HG02610 (cell line): ENCODE data around the gene ASPHD2.
"Not testable (repeated sequence)": the region's sequence is repeated elsewhere in the genome, so short reads cannot be mapped to it uniquely, and the experiment has no call there.

Experiments used
- ATAC-seq: cut with Tn5 transposase; IDR thresholded peaks from one replicate; pipeline ENCODE4 v1.9.1; 2021; ENCODE audit warnings: mild to moderate bottlenecking, moderate library complexity; ENCODE audit not compliant: unreplicated experiment

Gene ASPHD2

GRCh38 chr22:26428515-26429457 lies at the start of gene ASPHD2:
Gene ASPHD2, plus strand, starts transcription at chr22:26429260. Its CDS starts 4,356 bp downstream, at chr22:26433616.
- ATAC-seq = peak; percentile 62

GRCh38 chr22:26380072-26380830 lies 48.8 kb upstream of the ASPHD2 start:
- no peak for ATAC-seq

- ATAC-seq = no peak
These were observed 46.3 kb upstream of the ASPHD2 start for GRCh38 chr22:26382782-26383181.

GRCh38 chr22:26383968-26384556 lies 45.0 kb upstream of the ASPHD2 start:
- ATAC-seq = no peak

- ATAC-seq = no peak
These were observed 43.9 kb upstream of the ASPHD2 start for GRCh38 chr22:26385164-26385563.

GRCh38 chr22:26389125-26389524 lies 39.9 kb upstream of the ASPHD2 start:
- ATAC-seq = no peak

- ATAC-seq = no peak
These were observed 38.0 kb upstream of the ASPHD2 start for GRCh38 chr22:26391091-26391490.

GRCh38 chr22:26391623-26392022 lies 37.4 kb upstream of the ASPHD2 start:
- ATAC-seq = no peak

GRCh38 chr22:26393929-26394328 lies 35.1 kb upstream of the ASPHD2 start:
- ATAC-seq = no peak

- no peak for ATAC-seq
These were observed 34.3 kb upstream of the ASPHD2 start for GRCh38 chr22:26394777-26395176.

- ATAC-seq = no peak
These were observed 33.1 kb upstream of the ASPHD2 start for GRCh38 chr22:26395926-26396325.

- no peak for ATAC-seq
These were observed 30.3 kb upstream of the ASPHD2 start for GRCh38 chr22:26398741-26399153.

- no peak for ATAC-seq
These were observed 29.8 kb upstream of the ASPHD2 start for GRCh38 chr22:26399289-26399688.

- no peak for ATAC-seq
These were observed 27.3 kb upstream of the ASPHD2 start for GRCh38 chr22:26401726-26402125.

GRCh38 chr22:26404851-26405421 lies 24.1 kb upstream of the ASPHD2 start:
- ATAC-seq = no peak

- ATAC-seq = no peak
These were observed 22.9 kb upstream of the ASPHD2 start for GRCh38 chr22:26406118-26406517.

GRCh38 chr22:26408562-26409220 lies 20.4 kb upstream of the ASPHD2 start:
- ATAC-seq = not testable (repeated sequence)

GRCh38 chr22:26409719-26410335 lies 19.2 kb upstream of the ASPHD2 start:
- ATAC-seq = no peak

GRCh38 chr22:26410386-26410785 lies 18.7 kb upstream of the ASPHD2 start:
- ATAC-seq = no peak

GRCh38 chr22:26414347-26414746 lies 14.7 kb upstream of the ASPHD2 start:
- no peak for ATAC-seq
